ENCODE measurements around the gene ZNF776.
"Not testable (repeated sequence)": the region's sequence is repeated elsewhere in the genome, so short reads cannot be mapped to it uniquely, and the experiment has no call there.

The ZNF776 gene

GRCh38 chr19:57779220-57779845 lies 32.7 kb downstream of the ZNF776 start:
- DNase-seq = no peak

- DNase-seq = no peak
Observed at GRCh38 chr19:57786286-57786685, 39.7 kb downstream of the ZNF776 start.

- DNase-seq = no peak
Observed at GRCh38 chr19:57786906-57787305, 40.3 kb downstream of the ZNF776 start.

- no peak for DNase-seq
Observed at GRCh38 chr19:57788114-57788692, 41.6 kb downstream of the ZNF776 start.

- DNase-seq = no peak
Observed at GRCh38 chr19:57789288-57789687, 42.7 kb downstream of the ZNF776 start.

- DNase-seq = not testable (repeated sequence)
Observed at GRCh38 chr19:57796580-57796979, 50.0 kb downstream of the ZNF776 start.

- no peak for DNase-seq
Observed at GRCh38 chr19:57800696-57801095, 54.1 kb downstream of the ZNF776 start.

- no peak for DNase-seq
Observed at GRCh38 chr19:57802269-57802668, 55.7 kb downstream of the ZNF776 start.

GRCh38 chr19:57803265-57803593 lies 56.6 kb downstream of the ZNF776 start:
- no peak for DNase-seq

- no peak for DNase-seq
Observed at GRCh38 chr19:57803594-57804325, 57.1 kb downstream of the ZNF776 start.

- no peak for DNase-seq
Observed at GRCh38 chr19:57807541-57807940, 60.9 kb downstream of the ZNF776 start.
